Large intestine (tissue), 3 donors: ENCODE results near the gene TTC39C. TPM values are rescaled to one million over a fixed set of nuclear protein-coding genes. Genes with fewer than 3 reads are reported as not detected.

Experiments used
- DNase-seq, 2 donors: peaks; one replicate each; pipeline versions ENCODE4 v3.0.0 to v3.0.0-alpha.2; 2013
- H3K27ac ChIP-seq: one replicate; pipeline ENCODE4 v1.5.1; 2013; ENCODE audit warnings: low read length
- H3K27me3 ChIP-seq: 2 replicates; pipeline ENCODE4 v1.6.1; 2013; ENCODE audit warnings: low read length; ENCODE audit not compliant: control insufficient read depth, insufficient read depth
- H3K36me3 ChIP-seq: 2 replicates; pipeline ENCODE4 v1.6.1; 2013; ENCODE audit warnings: low read length; ENCODE audit not compliant: control insufficient read depth, insufficient read depth
- H3K4me1 ChIP-seq: one replicate; pipeline ENCODE4 v1.6.1; 2013; ENCODE audit warnings: low read length; ENCODE audit not compliant: control insufficient read depth, insufficient read depth
- H3K4me3 ChIP-seq: one replicate; pipeline ENCODE4 v1.5.1; 2013; ENCODE audit warnings: low read length
- H3K9me3 ChIP-seq: one replicate; pipeline ENCODE4 v1.6.1; 2013; ENCODE audit warnings: mild to moderate bottlenecking, low read depth, low read length, moderate library complexity; ENCODE audit not compliant: control insufficient read depth
- WGBS: methylation state at CpG from one replicate; pipeline ENCODE4 v1.1.5; 2013; ENCODE audit warnings: low lambda C conversion rate; ENCODE audit not compliant: insufficient coverage; 5-methylcytosine and 5-hydroxymethylcytosine counted together
- polyA plus RNA-seq: library from polyadenylated mRNA; unstranded; fragments of 120-200 nt; gene quantifications from one replicate; pipeline ENCODE4 v1.2.1, GENCODE V29; 2013

TTC39C gene
- polyA plus RNA-seq, 1 donor, result 11.2 TPM

GRCh38 chr18:24033641-24034412, 19.3 kb downstream of the TTC39C start:
- Histone ChIP-seq H3K9me3 (no peaks in the 10 kb centered on the region), H3K27me3 (no peaks in the 10 kb centered on the region), H3K4me3 (no peak overlapping the region), H3K4me1 (peaks cover 14% of the 10 kb centered on the region), H3K36me3 (no peaks in the 10 kb centered on the region), H3K27ac (peak overlapping the region; percentile 84)
- DNase-seq, result peak; percentile 59 to 85
- no CpG with 5 or more reads among the region's 5 CpGs for WGBS

- Histone ChIP-seq H3K4me1 (peaks cover 14% of the 10 kb centered on the region), H3K4me3 (no peak overlapping the region), H3K9me3 (no peaks in the 10 kb centered on the region), H3K27ac (no peak overlapping the region), H3K27me3 (no peaks in the 10 kb centered on the region), H3K36me3 (no peaks in the 10 kb centered on the region)
- 100% methylated on average over 2 of the region's 4 CpGs for WGBS
- no peak for DNase-seq
These were observed 20.8 kb downstream of the TTC39C start for GRCh38 chr18:24035316-24035715.

- H3K27ac ChIP-seq, result no peak overlapping the region
- H3K36me3 ChIP-seq, result no peaks in the 10 kb centered on the region
- no peaks in the 10 kb centered on the region for H3K27me3 ChIP-seq
- no peak overlapping the region for H3K4me3 ChIP-seq
- 87% methylated on average over 2 of the region's 3 CpGs for whole genome bisulfite sequencing
- no peak for DNase-seq
- H3K4me1 ChIP-seq, result peaks cover under 1% of the 10 kb centered on the region
- no peaks in the 10 kb centered on the region for H3K9me3 ChIP-seq
These were observed 25.1 kb downstream of the TTC39C start for GRCh38 chr18:24039671-24040070.

DNA sequence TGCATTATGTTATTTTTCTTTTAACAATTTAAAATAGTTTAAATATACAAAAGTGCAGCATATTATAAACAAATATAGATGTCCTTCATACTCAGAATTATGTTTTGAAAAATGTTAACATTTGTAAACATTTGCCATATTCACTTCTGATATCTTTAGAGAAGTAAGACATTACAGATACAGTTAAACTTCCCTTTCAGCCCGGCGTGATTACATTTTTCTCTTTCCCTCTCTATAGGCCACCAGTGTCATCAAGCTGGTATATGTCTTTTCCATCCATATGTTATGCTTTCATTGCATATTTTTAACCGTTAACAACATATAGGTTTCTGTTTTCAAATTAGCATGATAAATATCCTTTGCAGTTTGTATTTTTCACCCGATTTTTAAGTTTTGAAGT, 27.1 kb downstream of the TTC39C start:
- H3K9me3 ChIP-seq, result no peaks in the 10 kb centered on the region
- no peak overlapping the region for H3K4me3 ChIP-seq
- no peak overlapping the region for H3K27ac ChIP-seq
- no peaks in the 10 kb centered on the region for H3K36me3 ChIP-seq
- no peaks in the 10 kb centered on the region for H3K27me3 ChIP-seq
- DNase-seq, result no peak
- WGBS, result 91% methylated on average over 4 of the region's 4 CpGs
- H3K4me1 ChIP-seq, result no peaks in the 10 kb centered on the region

GRCh38 chr18:24043403-24043802, 28.8 kb downstream of the TTC39C start:
- H3K36me3 ChIP-seq, result no peaks in the 10 kb centered on the region
- H3K4me3 ChIP-seq, result no peak overlapping the region
- no CpG with 5 or more reads among the region's 6 CpGs for WGBS
- H3K4me1 ChIP-seq, result no peaks in the 10 kb centered on the region
- DNase-seq, result no peak
- no peak overlapping the region for H3K27ac ChIP-seq
- H3K27me3 ChIP-seq, result no peaks in the 10 kb centered on the region
- no peaks in the 10 kb centered on the region for H3K9me3 ChIP-seq

- H3K9me3 ChIP-seq, result no peaks in the 10 kb centered on the region
- peaks cover 4% of the 10 kb centered on the region for H3K4me1 ChIP-seq
- H3K4me3 ChIP-seq, result no peak overlapping the region
- no peaks in the 10 kb centered on the region for H3K27me3 ChIP-seq
- no CpG with 5 or more reads among the region's 1 CpG for WGBS
- no peak overlapping the region for H3K27ac ChIP-seq
- no peak for DNase-seq
- H3K36me3 ChIP-seq, result no peaks in the 10 kb centered on the region
These were observed 33.7 kb downstream of the TTC39C start for GRCh38 chr18:24048261-24048660.

- H3K4me3 ChIP-seq, result no peak overlapping the region
- H3K27ac ChIP-seq, result no peak overlapping the region
- DNase-seq, result no peak
- no peaks in the 10 kb centered on the region for H3K27me3 ChIP-seq
- H3K9me3 ChIP-seq, result no peaks in the 10 kb centered on the region
- peaks cover 4% of the 10 kb centered on the region for H3K4me1 ChIP-seq
- no peaks in the 10 kb centered on the region for H3K36me3 ChIP-seq
- WGBS, result 70% methylated on average over 3 of the region's 3 CpGs
These were observed 34.6 kb downstream of the TTC39C start for GRCh38 chr18:24049142-24049541.

GRCh38 chr18:24051031-24051947, 36.7 kb downstream of the TTC39C start:
- peak; percentile 12 to 74 for DNase-seq
- WGBS, result 60% methylated on average over 1 of the region's 13 CpGs
- Histone ChIP-seq H3K9me3 (no peaks in the 10 kb centered on the region), H3K27me3 (no peaks in the 10 kb centered on the region), H3K36me3 (no peaks in the 10 kb centered on the region), H3K4me1 (peaks cover 4% of the 10 kb centered on the region), H3K27ac (peak overlapping the region; percentile 80), H3K4me3 (no peak overlapping the region)

- no peaks in the 10 kb centered on the region for H3K36me3 ChIP-seq
- no peak overlapping the region for H3K27ac ChIP-seq
- WGBS, result no CpG with 5 or more reads among the region's 7 CpGs
- H3K4me3 ChIP-seq, result no peak overlapping the region
- H3K27me3 ChIP-seq, result no peaks in the 10 kb centered on the region
- no peaks in the 10 kb centered on the region for H3K9me3 ChIP-seq
- H3K4me1 ChIP-seq, result peaks cover 4% of the 10 kb centered on the region
- no peak for DNase-seq
These were observed 37.5 kb downstream of the TTC39C start for GRCh38 chr18:24052053-24052452.

DNA sequence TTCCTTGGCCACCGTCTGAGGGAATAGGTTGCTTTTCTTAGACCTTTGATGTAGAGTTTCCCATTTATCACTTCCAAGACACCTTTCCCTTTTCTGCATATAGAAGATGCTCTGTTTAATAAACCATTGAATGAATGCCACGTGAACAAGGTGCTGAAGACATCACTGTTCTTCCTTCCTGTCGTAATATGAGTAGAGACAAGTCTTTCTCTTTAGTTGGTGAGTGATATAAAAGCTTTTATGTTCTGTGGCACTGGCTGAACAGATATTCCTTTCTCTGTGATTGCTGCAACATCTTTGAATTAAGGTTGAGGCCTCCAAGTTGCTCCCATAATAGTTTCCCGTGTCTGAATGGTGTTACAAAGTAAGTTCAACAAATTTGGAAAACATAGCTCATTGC, 38.7 kb downstream of the TTC39C start:
- H3K27me3 ChIP-seq, result no peaks in the 10 kb centered on the region
- H3K4me3 ChIP-seq, result no peak overlapping the region
- H3K4me1 ChIP-seq, result peaks cover 4% of the 10 kb centered on the region
- H3K9me3 ChIP-seq, result no peaks in the 10 kb centered on the region
- H3K36me3 ChIP-seq, result no peaks in the 10 kb centered on the region
- H3K27ac ChIP-seq, result no peak overlapping the region
- DNase-seq, result no peak
- 85% methylated on average over 2 of the region's 4 CpGs for WGBS
